WERI-Rb-1 (cell line): ENCODE results near the gene PAPPA.

Experiments used
- DNase-seq: peaks from one replicate; pipeline ENCODE4 v3.0.0-alpha.2; 2020
- H3K27ac ChIP-seq: fragments of 250-450 bp; sonication (Bioruptor Pico); 2 replicates; pipeline ENCODE4 v1.5.1; 2020; ENCODE audit warnings: mild to moderate bottlenecking, moderate library complexity
- H3K27me3 ChIP-seq: fragments of 250-450 bp; sonication (Bioruptor Pico); 2 replicates; pipeline ENCODE4 v1.5.1; 2021; ENCODE audit warnings: mild to moderate bottlenecking, low read depth, moderate library complexity; ENCODE audit not compliant: insufficient read depth, severe bottlenecking
- H3K36me3 ChIP-seq: fragments of 250-450 bp; sonication (Bioruptor Pico); 2 replicates; pipeline ENCODE4 v1.5.1; 2020; ENCODE audit warnings: mild to moderate bottlenecking, moderate library complexity
- H3K4me3 ChIP-seq: 2 replicates; pipeline ENCODE4 v1.5.1; 2011; ENCODE audit warnings: low read depth, mild to moderate bottlenecking, control low read depth, low read length
- H3K9me3 ChIP-seq: fragments of 250-450 bp; sonication (Bioruptor Pico); 2 replicates; pipeline ENCODE4 v1.5.1; 2021; ENCODE audit warnings: mild to moderate bottlenecking, moderate library complexity; ENCODE audit not compliant: severe bottlenecking
- TF ChIP-seq, protein P1 (sequence below): IDR thresholded peaks from 2 replicates; pipeline ENCODE4 v1.5.1; 2011; ENCODE audit warnings: low read depth, mild to moderate bottlenecking, control low read depth, inconsistent platforms, low read length

The PAPPA gene

DNA sequence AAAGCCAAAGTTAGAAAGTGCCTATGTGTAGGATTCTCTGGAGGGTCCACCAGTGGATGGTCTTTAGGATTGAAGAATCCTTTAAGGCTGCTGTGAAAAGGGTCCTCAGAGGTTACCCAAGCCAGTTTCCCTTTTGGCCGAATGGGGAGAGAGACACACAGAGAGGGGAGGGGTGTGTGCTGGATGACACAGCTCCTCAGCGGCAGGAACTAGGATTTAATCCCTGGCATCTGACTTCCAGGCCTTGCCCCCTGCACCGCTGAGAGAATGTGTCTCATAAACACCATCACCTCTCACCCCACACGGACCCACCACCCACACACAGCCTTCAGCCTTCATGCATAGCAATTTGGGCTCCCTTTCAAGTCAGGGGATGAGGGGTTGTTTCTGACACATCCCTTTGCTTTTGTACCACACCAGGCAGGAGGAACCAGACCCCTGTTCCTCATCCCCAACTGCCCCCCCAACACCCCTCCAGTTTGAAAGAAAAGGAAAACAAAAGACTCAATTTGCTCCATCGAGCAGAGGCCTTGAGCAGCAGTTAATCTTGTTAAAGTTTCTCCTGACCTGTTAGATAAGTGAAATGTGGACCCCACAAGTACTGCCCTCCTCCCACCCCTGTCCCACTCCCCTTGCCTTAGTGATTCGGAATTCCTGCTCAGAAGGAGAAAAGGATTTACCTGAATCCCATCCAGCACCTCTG lies 4.0 kb downstream of the PAPPA start:
- peak; percentile 22 for DNase-seq
- H3K36me3 ChIP-seq, result no peaks in the 10 kb centered on the region
- peaks cover 10% of the 10 kb centered on the region for H3K27me3 ChIP-seq
- H3K4me3 ChIP-seq, result no peak overlapping the region
- TF ChIP-seq, protein P1, sequence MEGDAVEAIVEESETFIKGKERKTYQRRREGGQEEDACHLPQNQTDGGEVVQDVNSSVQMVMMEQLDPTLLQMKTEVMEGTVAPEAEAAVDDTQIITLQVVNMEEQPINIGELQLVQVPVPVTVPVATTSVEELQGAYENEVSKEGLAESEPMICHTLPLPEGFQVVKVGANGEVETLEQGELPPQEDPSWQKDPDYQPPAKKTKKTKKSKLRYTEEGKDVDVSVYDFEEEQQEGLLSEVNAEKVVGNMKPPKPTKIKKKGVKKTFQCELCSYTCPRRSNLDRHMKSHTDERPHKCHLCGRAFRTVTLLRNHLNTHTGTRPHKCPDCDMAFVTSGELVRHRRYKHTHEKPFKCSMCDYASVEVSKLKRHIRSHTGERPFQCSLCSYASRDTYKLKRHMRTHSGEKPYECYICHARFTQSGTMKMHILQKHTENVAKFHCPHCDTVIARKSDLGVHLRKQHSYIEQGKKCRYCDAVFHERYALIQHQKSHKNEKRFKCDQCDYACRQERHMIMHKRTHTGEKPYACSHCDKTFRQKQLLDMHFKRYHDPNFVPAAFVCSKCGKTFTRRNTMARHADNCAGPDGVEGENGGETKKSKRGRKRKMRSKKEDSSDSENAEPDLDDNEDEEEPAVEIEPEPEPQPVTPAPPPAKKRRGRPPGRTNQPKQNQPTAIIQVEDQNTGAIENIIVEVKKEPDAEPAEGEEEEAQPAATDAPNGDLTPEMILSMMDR, result no peak
- H3K27ac ChIP-seq, result no peak overlapping the region
- H3K9me3 ChIP-seq, result no peaks in the 10 kb centered on the region

DNA sequence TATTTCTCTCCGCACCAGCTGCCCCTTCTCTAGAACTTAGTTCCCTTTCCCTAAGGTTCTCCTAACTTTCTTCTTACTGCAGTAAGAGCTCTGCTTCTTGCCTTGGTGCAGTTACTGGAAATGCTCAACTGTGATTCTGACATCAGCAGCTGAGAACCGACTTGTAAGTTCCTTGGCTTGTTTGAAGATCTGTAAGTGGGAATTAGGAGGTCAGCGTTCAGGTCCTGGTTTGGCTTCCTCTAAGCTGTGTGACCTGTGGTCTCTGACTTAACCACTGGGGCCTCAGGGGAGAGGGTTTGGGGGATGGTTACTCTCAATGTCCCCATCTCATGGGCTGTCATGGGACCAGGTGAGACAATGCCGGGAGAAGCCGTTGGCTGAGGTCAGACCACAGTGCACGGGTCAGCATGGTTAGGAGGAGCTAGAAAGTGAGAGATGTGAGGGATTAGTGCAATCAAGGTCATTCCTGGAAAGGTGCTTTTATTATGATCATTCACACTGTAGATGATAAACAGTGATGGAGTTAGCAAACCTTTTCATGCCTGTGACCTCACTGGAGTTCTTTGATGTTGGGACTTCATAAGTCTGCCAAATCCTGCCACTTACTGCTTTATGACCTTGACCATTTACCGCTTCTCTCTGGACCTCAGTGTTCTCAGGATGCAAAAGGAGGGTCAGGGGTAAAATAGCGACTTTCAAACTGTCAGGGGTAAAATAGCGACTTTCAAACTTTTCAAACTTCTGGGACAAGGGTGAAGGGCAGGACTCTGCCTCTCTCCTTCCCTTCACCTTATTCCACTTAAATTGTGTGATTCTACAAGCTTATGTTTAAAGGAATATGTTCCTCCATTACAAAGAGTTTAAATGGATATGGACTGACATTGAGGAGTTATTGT lies 7.3 kb downstream of the PAPPA start:
- TF ChIP-seq, protein P1, result no peak
- Histone ChIP-seq H3K27ac (no peak overlapping the region), H3K4me3 (no peak overlapping the region), H3K27me3 (no peaks in the 10 kb centered on the region), H3K9me3 (no peaks in the 10 kb centered on the region), H3K36me3 (no peaks in the 10 kb centered on the region)
- no peak for DNase-seq

DNA sequence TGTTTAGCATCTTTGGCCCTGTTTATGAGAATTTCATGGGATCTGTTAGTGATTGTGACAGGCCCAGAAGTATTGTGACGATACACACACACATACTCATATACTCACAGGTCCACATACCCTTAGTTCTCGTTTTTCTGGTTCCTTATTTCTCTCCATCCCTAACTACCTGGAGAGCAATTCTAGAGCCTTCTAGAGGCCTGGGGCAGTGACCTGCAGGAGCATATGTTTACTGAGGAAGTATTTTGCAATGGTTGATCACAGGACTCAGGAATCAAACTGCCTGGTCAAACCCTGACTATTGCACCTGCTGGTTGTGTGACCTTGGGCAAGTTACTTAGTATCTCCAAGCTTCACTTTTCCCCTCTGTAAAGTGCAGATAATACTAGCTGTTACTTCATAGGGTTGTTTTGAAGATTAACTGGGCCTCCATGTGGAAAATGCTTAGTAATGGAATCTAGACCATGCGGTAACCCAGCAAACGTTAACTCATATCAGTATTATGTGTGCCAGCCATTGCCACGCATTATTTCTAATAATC lies 8.7 kb downstream of the PAPPA start:
- no peak for DNase-seq
- no peaks in the 10 kb centered on the region for H3K36me3 ChIP-seq
- no peak overlapping the region for H3K4me3 ChIP-seq
- TF ChIP-seq, protein P1, result no peak
- H3K27ac ChIP-seq, result no peak overlapping the region
- no peaks in the 10 kb centered on the region for H3K27me3 ChIP-seq
- no peaks in the 10 kb centered on the region for H3K9me3 ChIP-seq

DNA sequence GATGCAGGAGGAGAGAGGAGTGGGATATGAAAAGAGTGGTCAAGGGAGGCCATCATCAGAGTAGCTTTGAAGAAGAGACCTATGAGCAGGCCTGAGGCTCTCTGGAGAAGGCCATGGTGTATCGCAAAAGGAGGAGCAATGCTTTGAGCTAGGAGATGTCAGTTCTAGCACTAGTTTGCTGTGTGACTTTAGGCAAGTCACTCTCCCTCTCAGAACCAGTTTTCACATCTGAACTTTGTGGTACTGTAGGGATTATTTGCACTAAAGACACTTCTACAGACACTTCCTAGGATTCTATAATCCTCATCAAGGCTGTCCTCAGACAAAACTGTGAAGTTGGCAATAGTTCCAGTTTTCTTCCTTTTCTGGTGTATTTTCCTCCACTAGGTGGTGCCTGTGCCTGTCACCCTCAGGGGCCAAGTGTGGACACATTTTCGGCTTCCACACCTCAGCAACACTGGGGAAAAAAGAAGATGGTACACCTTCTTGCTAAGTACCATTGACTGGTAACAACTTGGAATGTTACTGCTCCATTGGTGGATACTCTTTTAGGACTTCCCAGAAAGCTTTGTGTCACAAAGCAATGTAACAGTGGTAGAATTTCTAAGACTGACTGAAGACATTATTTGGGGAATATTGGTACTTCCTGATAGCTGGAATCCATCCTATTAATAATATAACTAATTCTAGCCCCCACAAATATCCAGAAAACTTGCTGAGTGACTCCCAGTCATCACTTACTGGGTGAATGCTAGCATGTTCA lies 9.9 kb downstream of the PAPPA start:
- no peak for DNase-seq
- H3K36me3 ChIP-seq, result no peaks in the 10 kb centered on the region
- H3K4me3 ChIP-seq, result no peak overlapping the region
- no peaks in the 10 kb centered on the region for H3K9me3 ChIP-seq
- H3K27ac ChIP-seq, result no peak overlapping the region
- no peaks in the 10 kb centered on the region for H3K27me3 ChIP-seq
- TF ChIP-seq, protein P1, result peak; percentile 59

DNA sequence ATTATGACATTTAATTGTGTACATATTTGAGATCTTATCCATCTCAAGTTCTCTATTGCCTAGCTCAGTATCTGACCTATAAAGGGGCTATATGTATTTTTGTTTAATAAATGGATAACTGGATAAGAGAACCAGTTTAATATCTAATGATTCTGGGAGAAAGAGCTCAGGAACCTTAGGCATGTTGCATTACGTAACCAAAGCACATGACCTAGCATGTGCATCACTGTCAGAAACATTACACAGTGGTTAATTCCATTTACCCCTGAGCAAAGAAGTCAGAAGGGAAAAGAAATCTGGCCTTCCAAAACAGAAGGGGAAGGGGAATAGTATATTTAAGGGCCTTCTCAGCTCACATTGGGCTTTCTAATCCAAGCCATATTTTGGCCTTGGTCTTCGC lies 12.3 kb downstream of the PAPPA start:
- Histone ChIP-seq H3K9me3 (no peaks in the 10 kb centered on the region), H3K27me3 (no peaks in the 10 kb centered on the region), H3K27ac (no peak overlapping the region), H3K4me3 (no peak overlapping the region), H3K36me3 (no peaks in the 10 kb centered on the region)
- no peak for DNase-seq
- TF ChIP-seq, protein P1, result no peak
